VCaP (cell line): ENCODE measurements around the gene TESPA1.

Source experiments
- H3K27ac ChIP-seq: fragments of 450-650 bp; 2 replicates; pipeline ENCODE4 v1.5.1; 2017
- TF ChIP-seq, protein P1 (sequence below): fragments of 450-650 bp; conservative IDR thresholded peaks from 2 replicates; pipeline ENCODE4 v1.5.1; 2017; ENCODE audit warnings: mild to moderate bottlenecking, moderate library complexity

The TESPA1 gene

DNA sequence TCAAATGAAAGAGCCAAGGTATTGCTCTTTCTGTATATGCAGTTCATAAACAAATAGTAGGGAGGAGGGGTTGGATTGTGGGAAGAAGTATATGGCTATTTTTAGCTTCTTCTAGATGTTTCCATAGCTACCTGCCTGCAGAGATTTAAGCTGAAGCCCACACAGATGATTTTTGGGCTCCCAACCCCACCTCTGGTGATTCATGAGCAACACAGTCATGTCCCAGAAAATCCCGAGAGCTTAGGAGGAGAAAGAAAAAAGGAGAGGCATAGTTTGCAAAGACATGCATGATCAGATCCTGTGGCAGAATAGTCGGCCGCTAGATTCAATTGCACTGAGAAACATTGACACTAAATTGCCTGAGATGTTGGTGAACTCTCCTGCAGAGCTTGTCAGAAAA lies 13.8 kb downstream of the TESPA1 start:
- TF ChIP-seq, protein P1, sequence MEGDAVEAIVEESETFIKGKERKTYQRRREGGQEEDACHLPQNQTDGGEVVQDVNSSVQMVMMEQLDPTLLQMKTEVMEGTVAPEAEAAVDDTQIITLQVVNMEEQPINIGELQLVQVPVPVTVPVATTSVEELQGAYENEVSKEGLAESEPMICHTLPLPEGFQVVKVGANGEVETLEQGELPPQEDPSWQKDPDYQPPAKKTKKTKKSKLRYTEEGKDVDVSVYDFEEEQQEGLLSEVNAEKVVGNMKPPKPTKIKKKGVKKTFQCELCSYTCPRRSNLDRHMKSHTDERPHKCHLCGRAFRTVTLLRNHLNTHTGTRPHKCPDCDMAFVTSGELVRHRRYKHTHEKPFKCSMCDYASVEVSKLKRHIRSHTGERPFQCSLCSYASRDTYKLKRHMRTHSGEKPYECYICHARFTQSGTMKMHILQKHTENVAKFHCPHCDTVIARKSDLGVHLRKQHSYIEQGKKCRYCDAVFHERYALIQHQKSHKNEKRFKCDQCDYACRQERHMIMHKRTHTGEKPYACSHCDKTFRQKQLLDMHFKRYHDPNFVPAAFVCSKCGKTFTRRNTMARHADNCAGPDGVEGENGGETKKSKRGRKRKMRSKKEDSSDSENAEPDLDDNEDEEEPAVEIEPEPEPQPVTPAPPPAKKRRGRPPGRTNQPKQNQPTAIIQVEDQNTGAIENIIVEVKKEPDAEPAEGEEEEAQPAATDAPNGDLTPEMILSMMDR = no peak
- H3K27ac ChIP-seq = no peak overlapping the region

DNA sequence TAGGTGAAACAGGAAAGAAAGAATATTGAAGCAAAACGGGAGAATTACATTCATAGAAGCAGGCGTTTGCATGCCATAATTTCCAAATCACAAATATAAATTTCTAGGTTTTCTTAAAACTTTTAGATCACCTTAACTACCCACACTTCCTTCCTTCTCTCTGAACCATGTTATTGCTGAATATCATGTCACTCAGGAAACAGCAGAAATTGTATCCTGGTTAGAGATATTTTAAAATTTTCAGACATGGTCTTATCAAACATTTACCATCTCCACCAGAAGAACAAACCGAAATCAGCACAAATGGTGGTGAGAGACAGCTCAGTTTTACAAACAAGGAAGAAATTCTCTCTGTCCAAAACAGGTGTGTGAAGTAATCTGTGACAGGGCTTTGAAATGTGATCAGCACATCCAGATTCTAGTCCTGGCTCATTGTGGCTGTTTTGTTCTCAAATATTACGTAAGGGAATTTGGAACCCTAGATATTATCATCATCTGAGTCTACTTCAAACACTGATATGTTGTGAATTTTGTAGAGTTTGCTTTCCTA lies 16.3 kb downstream of the TESPA1 start:
- TF ChIP-seq, protein P1 = no peak
- H3K27ac ChIP-seq = no peak overlapping the region

DNA sequence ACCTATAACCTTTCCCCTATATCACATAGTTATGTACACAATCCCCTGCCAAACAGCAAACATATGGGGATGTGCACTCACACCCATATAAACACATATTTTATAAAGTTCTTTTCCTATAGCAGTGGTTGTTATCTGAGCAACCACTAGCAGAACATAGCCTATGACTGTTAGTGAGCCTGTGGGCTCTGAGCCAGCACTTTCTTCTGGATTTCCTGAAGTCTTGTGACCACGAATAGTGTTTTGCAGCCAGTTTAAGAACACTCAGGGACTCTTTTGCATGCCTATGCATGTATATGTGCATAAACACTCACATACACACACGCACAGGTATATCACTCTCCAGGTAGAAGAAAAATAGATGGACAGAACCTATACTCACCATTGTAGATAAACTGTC lies 17.1 kb downstream of the TESPA1 start:
- TF ChIP-seq, protein P1 = no peak

DNA sequence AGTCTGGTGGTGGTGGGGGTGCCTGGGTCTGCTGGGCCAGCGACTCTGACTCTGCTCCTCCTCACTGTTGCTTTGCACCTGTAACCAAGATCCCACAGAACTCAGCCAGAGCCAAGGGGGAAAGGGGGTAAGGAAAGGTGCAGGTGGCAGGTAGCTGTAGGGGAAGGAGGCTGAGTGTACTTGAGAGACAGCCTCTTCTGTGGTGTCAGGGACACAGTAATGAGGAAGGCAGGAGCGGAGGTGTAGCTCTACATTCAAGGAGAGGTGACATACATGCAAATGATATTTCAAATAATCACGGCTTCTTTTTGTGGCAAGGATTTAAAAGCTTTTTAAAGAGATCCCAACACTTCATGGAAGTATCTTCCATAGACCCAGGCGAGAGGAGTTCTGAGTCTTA lies 23.4 kb downstream of the TESPA1 start:
- TF ChIP-seq, protein P1 = no peak

More for the DNA sequence above, 17.1 kb downstream of the TESPA1 start:
- H3K27ac ChIP-seq = no peak overlapping the region

DNA sequence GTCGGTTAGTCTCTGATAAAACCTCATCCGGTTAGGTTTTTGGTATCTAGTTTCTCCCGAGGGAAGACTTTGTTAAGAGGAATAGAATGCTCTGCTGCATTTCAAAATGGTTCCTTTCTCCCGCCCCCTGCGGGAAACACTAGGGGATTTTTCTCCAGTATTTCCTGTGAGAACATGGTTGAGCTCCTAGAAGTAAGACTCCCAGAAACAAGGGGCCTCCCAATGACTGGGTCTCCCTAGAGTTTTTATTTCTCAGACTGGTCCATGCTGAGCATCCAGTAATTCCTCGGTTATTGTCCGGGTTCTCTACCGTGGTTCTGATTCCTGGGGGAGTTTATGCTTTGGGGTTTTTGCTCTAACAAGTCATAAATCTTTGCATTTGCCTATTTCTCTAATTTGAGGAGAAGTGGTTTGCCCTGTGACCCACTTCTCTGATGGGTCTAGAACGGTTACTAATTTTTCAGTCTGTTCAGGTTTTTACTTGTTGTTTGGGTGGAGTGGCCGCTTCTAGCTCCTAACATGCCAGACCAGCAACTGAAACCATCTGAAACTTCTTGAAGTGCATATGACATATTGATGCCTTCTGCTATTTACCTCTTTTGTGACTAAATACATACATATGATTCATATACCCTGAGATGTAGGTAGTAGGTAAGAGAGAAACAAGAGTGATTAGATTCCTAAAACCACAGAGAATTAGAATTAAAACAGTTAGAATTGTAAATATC lies 25.1 kb downstream of the TESPA1 start:
- TF ChIP-seq, protein P1 = no peak
- no peak overlapping the region for H3K27ac ChIP-seq

More for the DNA sequence above, 23.4 kb downstream of the TESPA1 start:
- no peak overlapping the region for H3K27ac ChIP-seq

DNA sequence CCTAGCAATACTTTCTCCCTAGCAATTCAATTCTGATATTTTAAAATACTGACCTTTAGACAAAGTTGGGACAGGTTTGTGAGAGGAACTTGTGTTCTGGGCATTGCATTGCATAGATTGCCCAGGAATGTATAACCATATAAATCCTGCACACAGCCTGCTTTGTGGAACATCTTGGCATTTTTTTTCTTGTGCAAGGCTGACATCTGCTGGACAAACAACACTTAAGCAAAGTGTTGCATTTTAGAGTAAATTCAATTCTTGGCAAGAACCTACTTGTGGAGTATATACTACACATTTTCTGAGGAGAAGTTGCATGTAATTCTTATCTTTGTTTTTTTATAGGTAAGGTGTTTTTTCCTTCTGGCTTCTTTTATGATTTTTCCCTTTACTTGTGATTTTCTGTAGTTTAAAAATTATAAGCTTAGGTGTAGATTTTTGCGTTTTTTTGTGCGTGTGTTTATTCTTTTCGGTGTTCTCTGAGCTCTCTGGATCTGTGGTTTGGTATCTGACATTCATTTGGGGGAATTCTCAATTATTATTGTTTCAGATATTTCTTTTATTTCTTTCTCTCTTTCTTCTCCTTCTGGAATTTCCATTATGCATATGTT lies 26.4 kb downstream of the TESPA1 start:
- TF ChIP-seq, protein P1 = peak; percentile 79

DNA sequence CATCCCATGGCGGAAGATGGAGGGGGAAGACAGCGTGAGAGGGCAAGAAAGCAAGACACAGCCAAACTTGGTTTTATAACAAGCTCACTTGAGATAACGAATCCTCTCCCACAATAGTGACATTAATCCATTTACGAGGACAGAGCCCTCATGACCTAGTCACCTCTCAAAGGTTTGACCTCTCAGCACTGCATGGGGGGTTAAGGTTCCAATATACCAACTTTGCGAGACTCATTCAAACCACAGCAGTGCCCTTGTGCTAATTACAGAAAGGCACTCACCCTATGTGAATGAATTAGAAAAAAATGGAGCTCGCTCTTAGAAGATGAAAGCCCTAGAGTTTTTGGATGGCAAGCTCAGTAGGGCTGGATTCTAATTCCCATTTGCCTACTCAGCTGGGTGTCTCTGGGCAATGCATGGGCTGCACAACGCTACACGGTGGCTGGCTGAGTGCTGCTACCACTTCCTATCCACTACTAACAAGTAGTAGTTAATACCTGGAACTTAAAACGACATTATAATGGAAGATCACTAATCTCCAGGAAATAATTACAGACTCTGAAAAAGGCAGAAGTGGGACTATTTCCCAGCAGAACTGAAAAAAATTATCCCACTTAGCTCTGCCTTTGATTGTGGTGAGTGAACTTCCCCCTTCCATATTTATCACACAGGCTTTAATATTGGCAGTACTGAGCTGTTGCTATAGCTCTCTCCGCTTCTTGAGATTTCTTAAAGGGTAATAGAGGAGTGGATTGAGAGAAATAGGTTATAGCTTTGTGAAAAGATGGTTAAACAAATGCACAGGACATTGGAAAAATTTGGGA lies 27.5 kb downstream of the TESPA1 start:
- TF ChIP-seq, protein P1 = no peak
- H3K27ac ChIP-seq = peak overlapping the region; percentile 40

More for the DNA sequence above, 26.4 kb downstream of the TESPA1 start:
- H3K27ac ChIP-seq = peak overlapping the region; percentile 40; the same call in 1 of the 2 replicates
